ENCODE data around the gene TNFRSF4. TPM values are rescaled to one million over a fixed set of nuclear protein-coding genes. Genes with fewer than 3 reads are reported as not detected.

Gene TNFRSF4
- total and polyA plus RNA-seq, 2 of the 13 experiments (the other 11 are each of a cell fraction or from before 2014, with no cell fraction given), result not detected

DNA sequence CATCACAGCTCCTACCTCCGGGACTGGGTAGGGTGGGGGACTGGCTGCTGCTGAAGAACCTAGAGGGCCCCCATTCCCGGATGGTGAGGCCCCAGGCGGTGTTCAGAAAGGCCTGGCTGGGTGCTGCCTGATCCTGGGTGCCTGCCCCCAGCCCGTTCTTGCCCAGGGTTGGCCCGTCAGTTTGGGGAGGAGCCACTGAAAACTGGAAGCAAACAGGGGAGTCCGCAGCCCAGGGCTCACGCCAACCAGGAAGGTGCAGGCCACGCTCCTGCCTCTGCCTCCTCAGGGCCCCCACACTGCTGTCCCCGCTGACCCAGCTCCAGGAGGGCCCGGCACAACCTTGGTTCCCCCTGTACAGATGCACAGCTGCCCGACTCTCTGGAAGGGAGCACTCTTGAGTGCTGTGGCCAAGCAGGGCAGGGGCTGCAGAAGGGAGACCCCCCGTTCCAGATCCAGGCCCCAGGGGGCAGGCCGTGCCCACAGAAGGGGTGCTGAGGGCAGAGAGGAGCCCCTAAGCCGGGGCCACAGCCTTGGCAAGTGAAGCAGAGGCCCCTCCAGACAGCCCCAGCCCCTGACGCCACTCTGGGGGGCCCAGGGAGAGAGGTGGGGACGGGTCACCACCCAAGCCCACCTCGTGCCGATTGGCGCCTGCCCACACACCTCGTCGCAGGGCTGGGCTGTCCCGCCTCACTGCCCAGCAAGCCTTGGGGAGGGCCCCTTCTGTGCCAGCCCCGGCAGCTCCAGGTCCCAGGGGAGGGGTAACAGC is 27.1 kb upstream of the TNFRSF4 start (continued):
- no peak for TF ChIP-seq MEF2D (CRISPR knock-in tag; IDR thresholded peaks at IDR 0.05)
- 0 out of 2 replicates have a peak, but pooled peaks have one; percentile 10 for TF ChIP-seq NFYB (CRISPR knock-in tag; IDR thresholded peaks at IDR 0.05)
- 0 out of 2 replicates have a peak, but pooled peaks have one; percentile 30 for TF ChIP-seq THAP11 (CRISPR knock-in tag; IDR thresholded peaks at IDR 0.05)
- TF ChIP-seq ZNF501 (CRISPR knock-in tag; IDR thresholded peaks at IDR 0.05), result peak; percentile 72
- no peak for TF ChIP-seq ZNF737 (CRISPR knock-in tag; IDR thresholded peaks at IDR 0.05; ENCODE audit: borderline replicate concordance)
- TF ChIP-seq HNF1B (CRISPR knock-in tag; IDR thresholded peaks at IDR 0.05), result peak; percentile 48; the same call in 1 of the 2 replicates
- TF ChIP-seq ZNF276 (CRISPR knock-in tag; IDR thresholded peaks at IDR 0.05; ENCODE audit: low read depth), result no peak
- no peak for TF ChIP-seq SOX13 (IDR thresholded peaks at IDR 0.05)
- no peak for TF ChIP-seq SOX13 (CRISPR knock-in tag; conservative IDR thresholded peaks at IDR 0.05 in 1 of 2, IDR thresholded peaks at IDR 0.05 in 1 of 2)
- no peak for TF ChIP-seq PAX8 (CRISPR knock-in tag; IDR thresholded peaks at IDR 0.05; ENCODE audit: borderline replicate concordance)
- TF ChIP-seq MBD4 (IDR thresholded peaks at IDR 0.05; ENCODE audit: borderline replicate concordance, low read length), result no peak
- TF ChIP-seq ZBTB4 (CRISPR knock-in tag; IDR thresholded peaks at IDR 0.05; ENCODE audit: borderline replicate concordance), result 0 out of 2 replicates have a peak, but pooled peaks have one; percentile 23
- peak; percentile 20 for TF ChIP-seq SRSF1 (optimal IDR thresholded peaks at IDR 0.05; ENCODE audit: low read depth, low read length)
- TF ChIP-seq TAF1 (CRISPR knock-in tag; IDR thresholded peaks at IDR 0.05), result peak; percentile 65
- TF ChIP-seq, protein P1, sequence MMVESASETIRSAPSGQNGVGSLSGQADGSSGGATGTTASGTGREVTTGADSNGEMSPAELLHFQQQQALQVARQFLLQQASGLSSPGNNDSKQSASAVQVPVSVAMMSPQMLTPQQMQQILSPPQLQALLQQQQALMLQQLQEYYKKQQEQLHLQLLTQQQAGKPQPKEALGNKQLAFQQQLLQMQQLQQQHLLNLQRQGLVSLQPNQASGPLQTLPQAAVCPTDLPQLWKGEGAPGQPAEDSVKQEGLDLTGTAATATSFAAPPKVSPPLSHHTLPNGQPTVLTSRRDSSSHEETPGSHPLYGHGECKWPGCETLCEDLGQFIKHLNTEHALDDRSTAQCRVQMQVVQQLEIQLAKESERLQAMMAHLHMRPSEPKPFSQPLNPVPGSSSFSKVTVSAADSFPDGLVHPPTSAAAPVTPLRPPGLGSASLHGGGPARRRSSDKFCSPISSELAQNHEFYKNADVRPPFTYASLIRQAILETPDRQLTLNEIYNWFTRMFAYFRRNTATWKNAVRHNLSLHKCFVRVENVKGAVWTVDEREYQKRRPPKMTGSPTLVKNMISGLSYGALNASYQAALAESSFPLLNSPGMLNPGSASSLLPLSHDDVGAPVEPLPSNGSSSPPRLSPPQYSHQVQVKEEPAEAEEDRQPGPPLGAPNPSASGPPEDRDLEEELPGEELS (CRISPR knock-in tag; IDR thresholded peaks at IDR 0.05), result no peak
- peak; percentile 54; the same call in 1 of the 2 replicates for TF ChIP-seq ZNF563 (CRISPR knock-in tag; IDR thresholded peaks at IDR 0.05)
- TF ChIP-seq, protein P2, sequence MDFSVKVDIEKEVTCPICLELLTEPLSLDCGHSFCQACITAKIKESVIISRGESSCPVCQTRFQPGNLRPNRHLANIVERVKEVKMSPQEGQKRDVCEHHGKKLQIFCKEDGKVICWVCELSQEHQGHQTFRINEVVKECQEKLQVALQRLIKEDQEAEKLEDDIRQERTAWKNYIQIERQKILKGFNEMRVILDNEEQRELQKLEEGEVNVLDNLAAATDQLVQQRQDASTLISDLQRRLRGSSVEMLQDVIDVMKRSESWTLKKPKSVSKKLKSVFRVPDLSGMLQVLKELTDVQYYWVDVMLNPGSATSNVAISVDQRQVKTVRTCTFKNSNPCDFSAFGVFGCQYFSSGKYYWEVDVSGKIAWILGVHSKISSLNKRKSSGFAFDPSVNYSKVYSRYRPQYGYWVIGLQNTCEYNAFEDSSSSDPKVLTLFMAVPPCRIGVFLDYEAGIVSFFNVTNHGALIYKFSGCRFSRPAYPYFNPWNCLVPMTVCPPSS (IDR thresholded peaks at IDR 0.05), result no peak
- no peak for TF ChIP-seq ZNF343 (CRISPR knock-in tag; IDR thresholded peaks at IDR 0.05)
